Coronary artery (tissue), 2 donors: ENCODE results near the gene HLA-DRB1.

Experiments
- DNase-seq: peaks from one replicate; pipeline ENCODE4 v3.0.0-alpha.2; 2017; ENCODE audit warnings: low spot score
- H3K27ac ChIP-seq, 2 donors: fragments of 200-600 bp; sonication (generic); one replicate each; pipeline ENCODE4 v1.5.1; 2016 to 2019
- H3K4me3 ChIP-seq: fragments of 200-600 bp; sonication (generic); 2 replicates; pipeline ENCODE4 v1.5.1; 2016; ENCODE audit warnings: mild to moderate bottlenecking, moderate library complexity
- TF ChIP-seq, protein P1 (sequence below): fragments of 200-600 bp; sonication (generic); IDR thresholded peaks from one replicate; pipeline ENCODE4 v1.5.1; 2019; ENCODE audit warnings: antibody characterized with exemption

HLA-DRB1 gene

DNA sequence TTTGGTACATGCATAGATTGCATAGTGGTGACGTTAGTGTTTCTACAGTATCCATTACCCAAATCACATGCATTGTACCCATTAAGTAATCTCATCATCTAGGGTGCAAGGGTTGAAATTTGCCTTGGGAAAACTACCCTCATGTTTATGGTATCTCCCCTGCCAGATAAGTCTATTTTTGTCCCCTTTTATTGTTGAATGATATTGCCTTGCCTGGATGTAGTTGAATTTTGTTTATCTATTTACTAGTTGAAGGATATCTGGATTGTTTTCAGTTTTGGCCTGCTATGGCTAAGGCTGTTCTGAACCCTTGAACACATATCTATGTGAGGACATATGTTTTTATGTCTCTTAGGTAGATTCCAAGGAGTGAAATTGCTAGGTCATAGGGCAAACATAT, 13.4 kb downstream of the HLA-DRB1 start:
- H3K27ac ChIP-seq: no peak overlapping the region
- TF ChIP-seq, protein P1, sequence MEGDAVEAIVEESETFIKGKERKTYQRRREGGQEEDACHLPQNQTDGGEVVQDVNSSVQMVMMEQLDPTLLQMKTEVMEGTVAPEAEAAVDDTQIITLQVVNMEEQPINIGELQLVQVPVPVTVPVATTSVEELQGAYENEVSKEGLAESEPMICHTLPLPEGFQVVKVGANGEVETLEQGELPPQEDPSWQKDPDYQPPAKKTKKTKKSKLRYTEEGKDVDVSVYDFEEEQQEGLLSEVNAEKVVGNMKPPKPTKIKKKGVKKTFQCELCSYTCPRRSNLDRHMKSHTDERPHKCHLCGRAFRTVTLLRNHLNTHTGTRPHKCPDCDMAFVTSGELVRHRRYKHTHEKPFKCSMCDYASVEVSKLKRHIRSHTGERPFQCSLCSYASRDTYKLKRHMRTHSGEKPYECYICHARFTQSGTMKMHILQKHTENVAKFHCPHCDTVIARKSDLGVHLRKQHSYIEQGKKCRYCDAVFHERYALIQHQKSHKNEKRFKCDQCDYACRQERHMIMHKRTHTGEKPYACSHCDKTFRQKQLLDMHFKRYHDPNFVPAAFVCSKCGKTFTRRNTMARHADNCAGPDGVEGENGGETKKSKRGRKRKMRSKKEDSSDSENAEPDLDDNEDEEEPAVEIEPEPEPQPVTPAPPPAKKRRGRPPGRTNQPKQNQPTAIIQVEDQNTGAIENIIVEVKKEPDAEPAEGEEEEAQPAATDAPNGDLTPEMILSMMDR: no peak
- H3K4me3 ChIP-seq: no peak overlapping the region
- DNase-seq: no peak

DNA sequence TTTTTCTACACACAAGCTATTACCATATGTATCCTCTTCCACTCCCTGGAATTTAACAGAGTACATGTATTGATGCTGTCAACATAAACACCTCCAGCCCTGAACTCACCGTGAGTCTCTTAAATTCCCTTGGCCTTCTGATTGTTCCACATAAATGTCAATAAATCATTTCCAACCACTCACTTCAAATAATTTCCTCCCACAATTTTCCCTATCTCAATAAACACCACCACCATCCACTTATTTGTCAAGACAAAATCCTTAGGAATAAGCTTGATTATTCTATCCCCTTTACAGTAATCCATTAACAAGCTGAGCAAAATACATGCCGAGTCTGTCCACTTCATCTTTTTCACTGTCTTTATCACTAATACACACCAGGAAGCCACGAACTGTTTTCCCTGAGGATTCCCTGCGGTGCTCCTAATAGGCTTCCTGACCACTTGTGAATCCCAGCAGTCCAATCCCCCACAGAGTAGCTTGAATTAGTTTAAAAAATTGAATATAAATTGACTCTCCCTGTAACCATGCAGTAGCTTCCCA, 19.2 kb downstream of the HLA-DRB1 start:
- TF ChIP-seq, protein P1: no peak
- no peak for DNase-seq
- Histone ChIP-seq H3K27ac (no peak overlapping the region), H3K4me3 (no peak overlapping the region)

DNA sequence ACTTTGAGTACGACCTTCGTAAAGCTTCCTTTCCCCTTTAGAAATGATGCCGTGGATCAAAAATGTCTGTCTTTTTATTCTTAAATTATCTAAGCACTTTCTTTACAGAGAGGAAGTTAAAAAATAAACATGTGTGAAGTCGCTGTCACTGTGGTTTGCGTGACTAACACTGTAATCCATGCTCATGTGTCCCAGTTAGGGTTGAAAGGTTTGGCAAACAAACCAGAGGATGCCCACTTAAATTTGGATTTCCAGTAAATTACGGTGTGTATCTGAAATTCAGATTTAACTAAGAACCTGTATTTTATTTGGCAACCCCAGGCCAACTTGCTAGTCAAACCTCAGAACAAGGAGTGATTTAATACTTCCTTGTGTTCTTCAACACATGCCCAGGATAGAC, 21.1 kb downstream of the HLA-DRB1 start:
- DNase-seq: no peak
- Histone ChIP-seq H3K27ac (no peak overlapping the region), H3K4me3 (no peak overlapping the region)
- TF ChIP-seq, protein P1: no peak

DNA sequence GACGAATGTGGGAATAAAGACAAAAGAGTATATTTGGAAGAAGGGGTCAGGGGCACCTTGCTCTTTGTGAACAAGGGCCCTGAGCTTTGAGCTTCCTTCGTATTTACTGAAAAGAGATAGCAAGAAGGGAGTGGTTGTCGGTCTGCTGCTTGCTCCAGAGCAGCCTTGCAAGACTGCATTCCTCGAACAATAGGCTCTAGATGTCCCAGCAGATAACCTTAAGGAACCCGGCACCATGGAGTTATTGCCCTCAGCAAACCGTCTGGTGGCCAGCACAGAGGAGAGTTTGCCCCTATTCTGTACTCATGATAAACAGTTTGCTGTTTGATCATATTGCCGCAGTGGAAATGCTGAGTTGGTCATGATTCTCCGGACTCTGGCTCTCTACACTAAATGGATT, 22.7 kb downstream of the HLA-DRB1 start:
- Histone ChIP-seq H3K27ac (no peak overlapping the region), H3K4me3 (no peak overlapping the region)
- DNase-seq: no peak
- TF ChIP-seq, protein P1: no peak

DNA sequence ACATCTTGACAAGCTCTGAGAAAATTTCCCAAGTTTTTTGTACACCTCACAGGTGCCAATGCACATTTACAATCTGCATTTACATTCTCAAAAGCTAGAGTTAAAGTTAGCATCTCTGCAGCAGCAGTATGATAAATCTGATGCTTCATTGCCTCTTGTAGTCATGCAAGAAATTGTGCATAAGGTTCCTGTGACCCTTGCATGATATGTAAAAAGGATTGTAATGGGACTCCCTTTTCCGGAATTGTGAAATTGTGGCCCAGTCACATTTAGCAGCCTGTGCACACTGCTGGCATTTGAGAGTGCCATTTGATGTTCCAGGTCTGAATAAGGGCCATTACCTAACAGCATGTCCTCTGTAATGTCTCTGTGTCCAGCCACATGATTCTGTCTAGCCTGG, 24.1 kb downstream of the HLA-DRB1 start:
- no peak for DNase-seq
- TF ChIP-seq, protein P1: no peak

DNA sequence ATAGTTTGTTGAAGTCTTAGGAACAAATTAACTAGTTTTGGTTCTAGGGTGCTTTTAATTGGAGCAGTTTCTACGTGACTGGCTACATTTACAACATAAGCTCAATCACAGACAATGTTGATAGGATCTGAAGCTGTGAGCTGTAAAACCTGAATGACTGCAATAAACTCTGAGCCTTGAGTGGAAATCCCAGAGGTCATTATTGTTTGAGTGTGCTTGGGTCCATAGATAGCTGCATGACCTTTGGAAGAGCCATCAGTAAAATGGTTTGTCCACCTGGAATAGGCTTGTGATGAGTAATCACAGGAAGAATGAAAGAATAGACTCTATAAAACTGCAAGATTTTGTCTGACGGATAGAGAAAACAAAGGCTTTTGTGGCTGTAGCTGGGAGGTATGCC, 26.7 kb downstream of the HLA-DRB1 start:
- Histone ChIP-seq H3K27ac (no peak overlapping the region), H3K4me3 (no peak overlapping the region)
- no peak for DNase-seq
- TF ChIP-seq, protein P1: no peak

More for the DNA sequence above, 24.1 kb downstream of the HLA-DRB1 start:
- Histone ChIP-seq H3K4me3 (no peak overlapping the region), H3K27ac (no peak overlapping the region)

DNA sequence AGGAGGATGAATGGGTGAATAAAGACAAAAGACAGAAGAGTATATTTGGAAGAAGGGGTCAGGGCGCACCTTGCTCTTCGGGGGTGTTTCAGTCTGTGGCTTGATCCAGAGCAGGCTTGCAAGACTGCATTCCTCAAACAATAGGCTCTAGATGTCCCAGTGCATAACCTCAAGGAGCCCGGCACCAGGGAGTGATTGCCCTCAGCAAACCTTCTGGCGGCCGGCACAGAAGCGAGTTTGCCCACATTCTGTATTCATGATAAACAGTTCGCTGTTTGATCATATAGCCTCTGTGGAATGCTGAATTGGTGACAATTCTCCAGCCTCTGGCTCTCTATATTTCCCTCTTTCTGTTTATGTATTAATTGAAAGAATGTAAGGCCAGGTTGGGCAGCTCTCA, 29.9 kb downstream of the HLA-DRB1 start:
- no peak for DNase-seq
- H3K4me3 ChIP-seq: no peak overlapping the region
- no peak overlapping the region for H3K27ac ChIP-seq
- TF ChIP-seq, protein P1: no peak
